Activated gamma-delta T cell treated with Interleukin-2 at 50 U/mL for 16 hours (primary cell): ENCODE data around the gene PTPRM.

Source experiments
- DNase-seq: peaks from one replicate; pipeline ENCODE4 v3.0.0-alpha.2; 2020

The PTPRM gene

DNA sequence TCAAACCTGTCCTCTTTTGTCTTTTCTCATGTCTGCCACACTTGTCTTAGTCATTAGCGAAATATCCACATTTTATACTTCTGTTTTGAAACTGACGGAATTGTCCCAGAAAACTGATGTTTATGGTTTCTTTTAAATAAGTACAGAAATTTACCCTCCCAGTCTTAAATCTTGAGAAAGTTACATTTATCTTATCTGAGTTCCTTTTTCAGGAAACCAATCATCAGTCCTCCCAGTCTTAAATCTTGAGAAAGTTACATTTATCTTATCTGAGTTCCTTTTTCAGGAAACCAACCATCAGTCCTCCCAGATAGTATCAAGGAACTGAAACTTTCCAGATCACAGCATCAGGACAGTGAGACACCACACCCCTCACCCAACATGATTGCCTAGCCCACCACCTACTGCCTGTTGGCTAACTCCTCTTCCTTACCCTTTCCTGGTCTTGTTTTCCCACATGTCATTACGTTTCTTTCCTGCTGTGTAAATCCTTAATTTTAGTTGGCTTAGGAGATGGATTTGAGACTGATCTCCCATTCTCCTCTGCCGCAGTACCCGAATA lies 247.7 kb downstream of the PTPRM start:
- no peak for DNase-seq

- no peak for DNase-seq
These were observed 248.7 kb downstream of the PTPRM start for GRCh38 chr18:7815787-7816186.

DNA sequence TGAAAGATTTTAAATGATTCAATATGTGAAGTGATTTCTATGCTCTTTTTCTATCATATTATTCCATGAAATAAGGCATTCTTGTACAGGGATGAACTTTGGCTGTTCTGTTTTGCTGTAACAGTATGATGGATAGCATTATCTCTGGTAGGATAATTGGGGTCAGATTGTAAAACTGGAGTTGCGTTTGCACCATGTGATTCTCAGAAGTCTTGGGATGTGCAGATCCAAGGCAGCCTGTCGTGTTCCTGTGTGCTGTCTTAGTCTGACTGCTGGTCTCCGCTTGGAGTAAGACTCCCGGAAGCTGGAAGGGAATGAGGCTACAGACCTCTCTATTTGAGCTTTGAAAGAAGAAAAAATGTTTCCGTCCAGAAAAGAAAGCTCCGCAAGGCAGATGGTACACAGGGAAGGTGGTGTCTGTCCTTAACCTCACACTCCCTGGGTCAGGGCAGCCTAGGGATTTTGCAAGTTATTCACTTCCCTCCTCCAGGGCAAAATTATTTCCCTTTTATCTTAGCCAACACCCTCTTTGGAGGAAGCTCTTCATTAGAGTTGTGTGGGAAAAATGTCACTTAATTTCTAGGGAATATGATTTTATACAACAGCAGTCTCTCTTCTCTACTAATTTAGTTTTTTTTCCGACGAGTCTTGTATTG lies 250.6 kb downstream of the PTPRM start:
- no peak for DNase-seq

- DNase-seq: no peak
These were observed 254.7 kb downstream of the PTPRM start for GRCh38 chr18:7821784-7822183.

DNA sequence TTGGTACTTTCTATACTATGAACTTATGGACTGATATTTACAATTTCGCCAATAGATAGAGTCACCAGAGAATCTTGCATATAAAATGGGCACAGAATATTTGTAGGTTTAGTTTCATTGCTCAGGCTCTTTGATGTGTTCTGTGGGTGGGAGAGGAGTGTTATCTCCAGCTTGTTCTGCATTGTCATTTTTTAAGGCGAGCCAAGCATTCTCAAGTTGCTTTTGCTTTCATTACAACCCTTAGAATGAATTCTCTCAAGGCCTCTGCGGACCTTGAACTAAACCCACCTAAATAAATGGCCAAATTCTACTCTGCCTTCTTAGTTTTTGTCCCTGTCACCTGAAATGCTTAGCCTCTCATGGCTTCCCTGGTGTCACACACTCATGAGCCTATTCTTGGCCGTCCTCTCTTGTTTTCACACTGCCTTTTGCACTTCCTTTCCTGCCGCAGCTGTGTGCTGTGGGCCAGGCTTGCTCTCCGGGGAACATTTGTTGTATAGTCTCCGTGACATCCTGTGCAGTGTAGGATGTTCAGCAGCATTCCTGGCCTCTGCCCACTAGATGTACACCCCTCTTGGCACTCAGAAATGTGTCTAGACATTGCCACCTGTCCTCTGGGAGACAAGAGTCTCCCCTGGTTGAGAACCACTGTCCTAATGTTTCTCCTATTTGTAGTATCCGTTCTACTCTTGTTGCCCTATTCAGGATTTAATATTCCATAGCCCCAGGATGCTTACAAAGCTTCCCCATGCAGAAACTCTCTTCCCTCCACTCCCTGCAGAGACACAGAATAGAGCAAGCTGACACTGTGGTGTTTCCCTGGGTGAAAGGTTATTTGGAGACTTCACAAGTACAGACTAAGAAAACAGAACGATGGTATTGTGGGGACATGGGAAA lies 255.6 kb downstream of the PTPRM start:
- no peak for DNase-seq

GRCh38 chr18:7824970-7825369 lies 257.9 kb downstream of the PTPRM start:
- DNase-seq: no peak

- DNase-seq: no peak
These were observed 263.4 kb downstream of the PTPRM start for GRCh38 chr18:7830468-7830867.

DNA sequence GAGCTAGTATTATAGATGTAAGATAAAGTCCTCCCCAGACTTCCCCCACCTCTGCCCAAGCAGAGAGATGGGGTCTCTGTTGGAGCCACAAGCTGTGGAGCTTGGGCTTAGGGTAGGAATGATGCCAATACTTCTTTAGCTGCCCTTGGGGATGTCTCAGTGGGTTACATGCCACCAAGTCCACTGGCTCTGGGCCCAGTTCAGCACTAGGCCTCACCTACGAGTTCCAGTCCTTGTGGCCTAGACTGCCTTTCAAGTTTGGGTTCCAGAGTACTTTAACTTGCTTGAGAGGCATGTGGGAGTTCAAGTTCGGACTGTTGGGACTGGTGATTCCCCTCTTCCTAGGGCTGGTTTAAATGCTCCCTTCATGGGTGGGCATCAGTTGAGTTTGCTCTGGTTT lies 272.4 kb downstream of the PTPRM start:
- no peak for DNase-seq

GRCh38 chr18:7840411-7840810 lies 273.3 kb downstream of the PTPRM start:
- no peak for DNase-seq

GRCh38 chr18:7844017-7844416 lies 276.9 kb downstream of the PTPRM start:
- no peak for DNase-seq

- no peak for DNase-seq
These were observed 277.3 kb downstream of the PTPRM start for GRCh38 chr18:7844418-7844817.

GRCh38 chr18:7846335-7846734 lies 279.2 kb downstream of the PTPRM start:
- no peak for DNase-seq

DNA sequence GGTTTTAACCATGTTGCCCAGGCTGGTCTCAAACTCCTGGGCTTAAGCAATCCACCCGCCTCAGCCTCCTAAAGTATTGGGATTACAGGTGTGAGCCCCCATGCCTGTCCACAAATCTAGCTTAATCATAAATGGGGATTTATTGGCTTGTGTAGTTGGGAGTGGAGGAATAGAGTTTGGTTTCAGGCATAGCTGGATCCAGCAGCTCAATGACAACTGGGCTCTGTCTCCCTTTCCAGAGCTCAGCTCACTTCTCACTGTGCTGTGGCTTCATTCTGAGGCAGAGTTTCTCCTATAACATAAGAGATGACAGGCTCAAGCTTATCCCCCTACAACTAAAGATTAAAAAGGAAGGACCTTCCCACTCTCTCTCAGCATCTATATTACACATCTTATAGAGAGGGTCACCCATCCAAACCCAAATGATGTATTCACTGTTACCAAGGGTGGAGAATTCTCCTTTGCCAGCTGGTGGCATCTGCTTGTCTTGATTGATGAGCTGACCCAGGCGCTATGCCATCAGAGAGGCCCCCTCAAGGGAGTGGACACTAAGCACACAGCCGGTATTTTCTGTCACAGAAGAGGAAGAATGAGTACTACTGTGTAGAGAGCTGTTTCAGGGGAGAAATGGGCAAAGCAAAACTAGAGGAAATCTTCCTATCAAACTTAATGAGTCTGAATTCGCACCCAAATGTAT lies 280.4 kb downstream of the PTPRM start:
- DNase-seq: no peak

DNA sequence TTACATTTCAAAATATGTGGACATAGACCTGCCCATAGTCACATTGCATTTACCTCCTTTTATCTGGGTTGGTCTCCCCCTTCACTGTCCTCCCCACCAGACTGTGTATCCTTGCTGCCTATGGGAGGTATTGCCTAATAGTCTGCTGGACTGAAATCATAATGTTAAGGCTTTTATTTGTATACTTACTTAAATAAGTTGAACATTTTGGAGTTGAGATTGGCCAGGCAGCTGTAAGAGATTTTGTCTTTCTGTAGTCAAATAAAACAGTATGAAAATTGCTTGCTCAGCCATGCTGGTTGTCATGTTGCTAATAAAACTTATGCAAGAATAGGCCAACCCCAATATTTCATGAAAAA lies 280.9 kb downstream of the PTPRM start:
- DNase-seq: no peak

DNA sequence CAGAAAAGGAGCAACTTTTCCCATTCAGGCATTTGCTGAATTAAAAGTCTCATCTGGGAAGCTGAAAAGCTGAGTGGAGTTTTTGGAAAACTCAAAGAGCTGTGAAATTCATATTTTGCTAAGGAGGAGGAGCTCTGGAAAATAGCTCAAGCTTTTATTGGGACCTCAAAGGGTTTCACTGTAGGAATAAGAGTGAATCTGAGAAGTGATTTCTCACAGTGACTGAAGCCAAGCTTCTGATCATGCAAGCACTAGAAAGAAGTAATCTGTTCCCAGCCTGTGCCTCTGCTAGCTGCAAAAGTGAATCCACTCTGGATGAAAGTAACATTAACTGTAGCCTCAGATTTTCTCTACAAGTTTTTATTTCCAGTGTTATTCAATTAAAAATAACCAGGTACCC lies 283.3 kb downstream of the PTPRM start:
- no peak for DNase-seq

DNA sequence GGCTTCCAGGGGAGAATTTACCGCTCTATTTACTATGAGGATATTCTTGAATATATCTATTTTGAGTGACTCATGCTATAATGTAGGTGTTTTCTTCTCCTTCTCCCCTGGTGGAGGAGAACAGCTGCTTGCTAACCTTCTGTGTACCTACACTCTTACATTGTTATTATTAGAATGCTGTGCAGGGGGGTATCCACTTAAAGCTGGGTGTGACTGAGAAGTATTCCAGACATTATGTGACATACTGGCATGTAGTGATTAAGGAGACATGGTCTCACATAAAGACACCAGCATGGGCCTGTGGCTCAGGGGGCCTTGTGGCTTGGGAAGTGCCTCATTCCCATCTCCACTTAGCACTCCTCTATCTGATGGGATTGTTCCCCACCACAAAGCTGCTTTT lies 287.9 kb downstream of the PTPRM start:
- no peak for DNase-seq

GRCh38 chr18:7855671-7856070 lies 288.6 kb downstream of the PTPRM start:
- no peak for DNase-seq

DNA sequence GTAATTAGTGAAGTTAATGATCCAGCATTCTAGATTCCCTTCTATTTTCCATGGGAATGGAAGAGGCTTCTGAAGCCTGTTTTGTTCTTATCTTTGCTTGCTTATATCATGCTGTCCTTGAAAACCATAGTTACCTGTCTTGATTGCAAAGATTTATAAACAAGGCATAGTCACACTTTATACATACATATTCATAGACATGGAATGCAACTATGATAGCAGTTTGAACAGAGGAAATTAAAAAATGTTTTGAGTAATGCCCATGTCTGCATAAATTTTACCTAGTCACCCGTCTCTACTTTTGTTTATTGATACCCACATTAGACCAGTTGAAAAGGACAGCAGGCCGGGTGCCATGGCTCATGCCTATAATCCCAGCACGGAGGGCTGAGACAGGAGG lies 289.0 kb downstream of the PTPRM start:
- DNase-seq: no peak

GRCh38 chr18:7856733-7857132 lies 289.6 kb downstream of the PTPRM start:
- DNase-seq: no peak

DNA sequence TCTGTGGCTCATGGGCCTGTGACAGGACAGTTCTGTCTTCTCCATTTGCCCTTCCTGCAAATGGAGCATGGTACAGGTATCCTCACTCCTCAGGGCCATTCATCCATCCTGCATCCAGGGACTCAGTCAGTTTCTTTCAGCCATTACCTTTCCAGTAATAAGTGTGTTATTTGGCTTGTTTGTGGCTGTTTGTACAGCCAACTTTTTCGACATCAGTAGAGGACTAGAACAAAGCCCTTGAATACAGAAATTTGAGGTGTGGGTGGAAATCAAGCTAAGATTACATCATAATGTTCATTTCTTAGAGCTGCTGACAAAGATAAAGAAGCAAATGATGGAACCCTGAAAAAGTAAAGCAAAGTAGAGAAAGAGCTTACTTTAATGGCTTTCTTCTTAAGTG lies 290.4 kb downstream of the PTPRM start:
- no peak for DNase-seq

DNA sequence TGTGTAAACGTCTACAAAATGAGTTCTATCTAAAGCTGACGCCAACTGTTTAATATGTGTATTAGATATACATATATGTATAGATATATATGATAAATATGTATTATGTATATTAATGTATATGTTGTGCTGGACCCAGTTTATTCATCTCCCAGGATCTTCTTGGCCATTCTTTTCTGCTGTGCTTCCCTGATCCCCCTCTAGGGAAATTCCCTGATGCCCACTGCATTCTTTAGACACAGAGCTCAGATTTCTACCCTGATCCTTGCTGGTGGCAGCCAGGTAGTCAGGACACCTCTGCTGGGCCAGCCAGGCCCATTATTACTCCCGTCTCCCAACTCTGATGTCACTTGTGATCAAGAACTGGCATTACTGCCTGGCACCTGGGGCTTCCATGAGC lies 292.0 kb downstream of the PTPRM start:
- DNase-seq: no peak

DNA sequence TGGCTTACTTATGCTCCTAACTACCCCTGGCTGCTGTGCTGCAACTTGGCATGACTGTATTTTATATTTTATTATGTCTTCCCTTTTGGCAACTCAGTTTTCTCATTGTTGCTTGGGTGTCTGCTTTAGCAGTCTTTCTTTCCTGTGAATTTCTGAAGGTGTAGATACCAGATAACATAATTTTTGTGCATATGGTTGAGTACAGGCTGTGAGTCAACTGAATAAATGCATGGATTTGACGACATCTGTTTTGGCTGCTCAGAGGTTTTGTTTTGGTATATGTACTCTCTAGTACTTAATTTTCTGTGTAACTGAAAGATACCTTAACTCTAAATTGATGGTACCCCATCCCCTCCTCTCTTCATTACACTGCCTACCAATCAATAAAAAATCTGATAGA lies 303.1 kb downstream of the PTPRM start:
- DNase-seq: no peak

DNA sequence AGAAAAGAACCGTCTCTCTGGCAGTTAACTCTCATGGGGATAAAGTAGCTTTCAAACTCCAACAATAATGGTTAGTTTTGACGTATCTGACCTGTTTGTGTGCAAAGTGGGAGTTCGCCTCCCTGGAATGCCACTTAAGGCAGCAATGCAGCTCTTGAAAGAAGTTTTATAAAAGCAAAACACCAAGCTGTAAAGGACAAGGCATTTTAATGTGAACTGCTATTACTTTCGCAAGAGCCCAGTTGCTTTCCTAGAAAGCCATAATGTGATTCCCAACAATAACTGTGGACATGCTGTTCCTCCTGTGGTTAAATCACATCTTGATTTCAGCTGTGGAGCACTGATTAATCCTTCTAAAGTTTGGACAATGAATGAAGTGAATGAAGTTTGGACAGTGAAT lies 303.7 kb downstream of the PTPRM start:
- DNase-seq: no peak
